ENCODE results near the gene CAMTA1.

GRCh38 chr1:7325254-7325653 is 540.0 kb downstream of the CAMTA1 start:
- TF ChIP-seq CTCF (IDR thresholded peaks at IDR 0.05 in 2 of 3, conservative IDR thresholded peaks at IDR 0.05 in 1 of 3; ENCODE audit: borderline replicate concordance in 1 of 3, insufficient read depth in 1 of 3, low read depth in 2 of 3, low read length in 2 of 3) (no peak), RAD21 (IDR thresholded peaks at IDR 0.05; ENCODE audit: low read depth) (no peak), EZH2phosphoT487 (IDR thresholded peaks at IDR 0.05; ENCODE audit: borderline replicate concordance) (no peak), POLR2A (IDR thresholded peaks at IDR 0.05; ENCODE audit: borderline replicate concordance, extremely low read depth, insufficient read depth, insufficient read length) (no peak), SP1 (IDR thresholded peaks at IDR 0.05; ENCODE audit: low read depth) (no peak), YY1 (IDR thresholded peaks at IDR 0.05; ENCODE audit: extremely low read depth, insufficient replicate concordance, low read depth, low read length) (no peak), POLR2AphosphoS5 (IDR thresholded peaks at IDR 0.05; ENCODE audit: low read depth, low read length) (no peak), EZH2 (IDR thresholded peaks at IDR 0.05) (no peak), ZFX (IDR thresholded peaks at IDR 0.05) (no peak), TCF7L2 (IDR thresholded peaks at IDR 0.05; ENCODE audit: borderline replicate concordance, extremely low read depth, insufficient read depth, insufficient read length) (no peak), JUND (IDR thresholded peaks at IDR 0.05) (no peak), SIN3A (IDR thresholded peaks at IDR 0.05; ENCODE audit: low read depth) (no peak), MAX (IDR thresholded peaks at IDR 0.05) (no peak), ZNF274 (IDR thresholded peaks at IDR 0.05; ENCODE audit: low read depth, low read length) (no peak)

Data from HCT116 (cell line).